GM21717 (cell line): ENCODE results near the gene MBD3L1.

Source experiments
- ATAC-seq: cut with Tn5 transposase; IDR thresholded peaks from one replicate; pipeline ENCODE4 v1.9.1; 2021; ENCODE audit warnings: mild to moderate bottlenecking, moderate library complexity; ENCODE audit not compliant: unreplicated experiment

Gene MBD3L1

DNA sequence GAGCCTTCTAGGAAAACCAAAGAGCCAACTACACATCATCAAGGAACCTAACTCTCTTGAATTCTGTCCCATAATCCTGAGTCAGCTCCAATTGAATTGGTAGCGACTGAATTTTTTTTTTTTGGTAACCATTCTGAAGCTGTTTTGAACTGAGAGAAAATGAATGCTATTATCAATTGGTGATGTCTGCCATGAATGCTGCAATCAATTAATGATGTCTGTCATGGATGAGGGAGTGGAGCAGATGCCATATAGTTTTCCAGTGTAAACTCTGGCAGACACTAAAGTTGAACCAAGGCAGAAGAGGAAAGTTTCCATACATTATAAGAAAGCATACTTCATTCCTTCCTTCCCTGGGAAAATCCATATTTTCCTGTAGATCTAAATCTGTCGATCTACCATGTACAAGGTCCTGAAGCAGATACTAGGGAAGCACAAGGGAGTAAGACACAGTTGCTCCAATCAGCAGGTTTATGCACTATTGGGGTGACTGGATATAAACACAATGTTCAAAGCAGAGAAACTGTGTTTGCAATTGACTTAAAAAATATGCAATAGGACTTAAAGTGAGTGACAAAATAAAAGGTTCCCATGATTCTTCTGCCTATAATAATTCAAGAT, 48.8 kb downstream of the MBD3L1 start:
- ATAC-seq, result no peak

DNA sequence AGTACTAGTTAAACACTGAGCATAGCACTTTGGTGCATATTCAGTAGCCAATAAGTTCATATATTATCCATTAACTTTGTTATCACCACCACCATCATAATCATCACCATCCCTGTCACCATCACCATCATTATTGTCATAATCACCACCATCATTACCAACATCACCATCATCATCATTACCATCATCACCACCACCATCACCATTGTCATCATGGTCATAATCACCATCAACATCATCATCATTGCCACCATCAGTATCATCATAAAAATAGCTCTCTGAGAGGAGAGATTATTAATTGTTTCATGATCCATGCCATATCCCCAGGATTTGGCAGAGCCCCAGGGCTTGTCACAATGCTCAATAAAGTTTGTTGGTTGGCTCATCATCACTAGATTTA, 49.3 kb downstream of the MBD3L1 start:
- no peak for ATAC-seq

DNA sequence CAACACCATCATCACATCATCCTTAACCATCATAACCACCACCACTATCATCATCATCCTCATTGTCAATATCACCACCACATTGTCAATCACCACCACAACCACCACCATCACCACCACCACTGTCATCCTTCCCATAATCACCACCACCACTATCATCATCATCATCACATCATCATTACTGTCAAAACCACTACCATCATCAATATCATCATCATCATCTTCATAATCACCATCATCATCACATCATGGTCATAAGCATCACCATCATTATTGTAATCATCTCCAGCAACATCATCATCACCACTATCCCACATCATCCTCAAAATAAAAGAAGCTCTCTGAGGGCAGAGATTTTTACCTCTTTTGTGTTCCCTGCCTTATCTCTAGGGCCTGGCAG, 52.2 kb downstream of the MBD3L1 start:
- no peak for ATAC-seq

DNA sequence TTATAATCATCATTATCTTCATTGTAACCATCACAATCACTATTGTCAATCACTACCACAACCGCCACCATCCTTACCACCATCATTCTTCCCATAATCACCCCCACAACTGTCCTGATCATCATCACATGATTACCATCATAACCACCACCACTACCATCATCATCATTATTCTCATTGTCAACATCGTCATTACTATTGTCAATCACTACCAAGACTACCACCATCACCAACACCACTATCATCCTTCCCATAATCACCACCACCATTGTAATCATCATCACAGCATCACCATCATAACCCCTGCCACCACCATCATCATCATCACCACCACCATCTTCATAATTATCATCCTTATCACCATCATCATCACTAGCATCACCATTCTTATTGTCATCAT, 55.2 kb downstream of the MBD3L1 start:
- ATAC-seq, result no peak

GRCh38 chr19:8890260-8890659, 58.1 kb downstream of the MBD3L1 start:
- no peak for ATAC-seq
